HG03095 (cell line): ENCODE results near the gene STXBP5.
"Not testable (repeated sequence)": the region's sequence is repeated elsewhere in the genome, so short reads cannot be mapped to it uniquely, and the experiment has no call there.

Experiments
- ATAC-seq: cut with Tn5 transposase; IDR thresholded peaks from one replicate; pipeline ENCODE4 v1.9.1; 2021; ENCODE audit warnings: moderate library complexity; ENCODE audit not compliant: unreplicated experiment

Gene STXBP5

DNA sequence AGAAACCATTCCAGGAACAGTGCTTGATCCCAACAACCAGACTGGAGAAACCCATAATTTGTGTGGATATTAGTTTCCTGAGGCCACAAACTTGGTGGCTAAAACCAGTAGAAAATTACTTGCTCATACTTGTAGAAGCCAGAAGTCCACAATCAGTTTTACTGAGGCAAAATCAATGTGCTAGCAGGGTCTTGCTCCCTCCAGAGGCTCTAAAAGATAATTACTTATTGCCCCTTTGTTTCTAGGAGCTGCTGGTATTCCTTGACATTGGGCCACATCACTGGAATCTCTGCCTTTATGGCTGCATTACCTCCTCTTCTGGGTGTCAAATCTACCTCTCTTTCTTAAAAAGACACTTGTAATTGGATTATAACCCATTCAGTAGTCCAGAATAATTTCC lies 162.1 kb downstream of the STXBP5 start:
- ATAC-seq: no peak

DNA sequence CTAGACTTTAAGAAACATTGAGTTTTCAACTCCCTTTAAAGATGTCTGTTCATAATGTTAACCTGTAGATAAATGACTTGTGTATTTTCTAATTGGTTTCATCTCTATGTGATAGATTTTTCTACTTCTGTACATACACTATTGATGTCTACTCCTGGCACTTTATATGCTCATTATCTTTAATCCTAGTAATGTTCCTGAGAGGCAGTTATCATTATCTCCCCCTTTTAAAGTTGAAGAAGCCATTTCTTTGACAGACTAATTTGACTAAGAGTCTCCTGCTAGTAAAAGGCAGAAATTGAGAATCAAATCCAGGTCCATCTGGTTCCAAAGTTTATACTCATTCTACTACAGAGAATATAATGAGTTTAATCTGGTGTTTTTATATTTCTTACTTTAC lies 167.1 kb downstream of the STXBP5 start:
- ATAC-seq: no peak

DNA sequence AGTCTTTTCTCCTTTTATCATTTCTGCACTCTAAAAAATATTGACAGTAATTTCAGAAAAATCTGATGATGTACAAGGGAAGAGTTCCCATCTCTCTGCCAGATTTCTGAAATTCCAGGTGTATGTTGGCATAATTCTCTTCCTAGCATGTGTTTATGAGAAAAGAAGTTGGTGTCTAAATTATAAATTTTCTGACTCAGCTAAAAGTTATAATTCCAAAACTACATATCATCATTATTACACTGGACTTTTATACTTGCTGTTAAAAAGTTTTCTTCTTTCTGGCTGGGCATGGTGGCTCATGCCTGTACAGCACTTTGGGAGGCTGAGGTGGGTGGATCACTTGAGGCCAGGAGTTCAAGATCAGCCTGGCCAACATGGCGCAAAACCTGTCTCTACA lies 168.6 kb downstream of the STXBP5 start:
- no peak for ATAC-seq

DNA sequence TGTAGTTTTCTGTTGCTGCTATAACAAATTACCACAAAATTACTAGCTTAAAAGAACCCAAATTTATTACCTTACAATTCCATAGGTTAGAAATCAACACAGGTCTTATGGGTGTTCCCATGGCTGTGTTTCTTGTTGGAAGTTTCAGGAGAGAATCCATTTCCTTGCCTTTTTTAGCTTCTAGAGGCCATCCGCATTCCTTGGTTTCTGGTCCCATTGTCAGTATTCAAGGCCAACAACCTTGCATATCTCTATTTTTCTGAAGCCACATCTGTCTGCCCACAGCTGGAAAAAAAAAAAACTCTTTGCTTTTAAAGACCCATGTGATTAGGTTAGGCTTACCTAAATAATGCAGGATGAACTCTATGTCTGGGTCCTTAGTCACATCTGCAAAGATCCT lies 174.6 kb downstream of the STXBP5 start:
- ATAC-seq: no peak

DNA sequence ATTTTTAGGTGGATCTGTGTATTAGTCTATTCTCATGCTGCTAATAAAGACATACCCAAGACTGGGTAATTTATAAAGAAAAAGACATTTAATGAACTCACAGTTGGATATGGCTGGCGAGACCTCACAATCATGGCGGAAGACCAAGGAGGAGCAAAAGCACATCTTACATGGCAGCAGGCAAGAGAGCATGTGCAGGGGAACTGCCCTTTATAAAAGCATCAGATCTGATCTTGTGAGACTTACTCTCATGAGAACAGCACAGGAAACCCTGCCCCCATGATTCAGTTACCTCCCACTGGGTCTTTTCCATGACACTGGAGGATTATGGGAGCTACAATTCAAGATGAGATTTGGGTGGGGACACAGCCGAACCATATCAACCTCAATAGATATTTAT lies 176.6 kb downstream of the STXBP5 start:
- not testable (repeated sequence) for ATAC-seq

DNA sequence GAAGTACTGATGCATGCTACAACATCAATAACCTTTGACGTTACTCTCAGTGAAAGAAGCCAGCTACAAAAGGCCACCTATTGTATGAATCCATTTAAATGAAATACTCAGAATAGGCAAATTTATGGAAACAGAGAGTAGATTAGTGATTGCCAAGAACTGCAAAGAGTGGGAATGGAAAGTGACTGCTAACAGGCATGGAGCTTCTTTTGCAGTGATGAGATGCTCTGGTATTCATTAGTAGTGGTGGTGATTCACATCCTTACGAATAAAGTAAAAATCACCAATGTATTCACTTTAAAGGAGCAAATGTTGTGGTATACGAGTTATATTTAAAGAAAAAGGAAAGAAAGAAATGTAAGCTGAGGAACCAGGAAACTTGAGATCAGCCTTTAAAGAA lies 177.5 kb downstream of the STXBP5 start:
- ATAC-seq: no peak

DNA sequence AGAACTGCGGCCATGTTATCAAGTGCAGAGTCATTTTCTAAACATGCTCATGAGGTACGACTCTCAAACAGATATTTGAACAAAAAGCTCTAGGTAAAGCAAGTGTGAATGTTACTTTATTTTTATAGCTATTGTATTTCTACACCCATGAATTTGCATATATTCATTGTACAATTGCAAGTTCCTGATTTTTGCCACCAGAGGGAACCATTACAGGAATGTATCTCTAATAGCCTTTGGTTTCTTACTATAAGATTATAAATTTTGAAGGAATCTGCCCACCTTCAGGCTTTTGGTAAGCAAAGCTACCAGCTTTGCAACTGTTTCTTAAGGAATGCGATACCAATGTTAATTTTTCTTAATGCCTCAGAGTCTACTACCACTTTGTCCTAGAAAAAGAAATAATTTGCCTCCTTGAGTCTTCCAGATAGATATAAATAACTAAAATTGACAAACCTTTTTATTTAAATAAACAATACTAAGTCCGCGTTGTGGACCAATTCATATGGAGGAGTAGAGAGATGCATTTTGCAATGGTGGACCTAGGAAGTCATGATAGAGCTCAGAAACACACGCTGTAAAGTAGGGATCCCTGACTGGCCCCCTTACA lies 178.8 kb downstream of the STXBP5 start:
- no peak for ATAC-seq

DNA sequence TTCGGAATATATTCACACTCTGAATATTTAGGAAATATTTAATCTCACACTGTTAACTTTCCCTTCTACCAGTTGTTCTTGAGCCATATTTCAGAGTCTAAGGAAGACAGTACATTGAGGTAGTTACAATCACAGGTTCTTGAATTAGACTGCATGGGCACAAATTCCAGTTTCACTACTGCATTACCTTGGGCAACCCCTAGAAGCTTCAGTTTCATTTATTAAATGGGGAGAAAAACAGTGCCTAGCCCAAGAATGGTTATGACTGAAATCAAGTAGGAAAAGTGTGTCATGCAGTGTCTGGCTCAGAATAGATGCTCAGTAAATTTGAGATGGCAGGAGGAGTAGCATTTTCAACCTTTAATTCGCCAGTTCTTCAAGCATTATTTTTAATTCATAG lies 179.8 kb downstream of the STXBP5 start:
- peak; percentile 47 for ATAC-seq

DNA sequence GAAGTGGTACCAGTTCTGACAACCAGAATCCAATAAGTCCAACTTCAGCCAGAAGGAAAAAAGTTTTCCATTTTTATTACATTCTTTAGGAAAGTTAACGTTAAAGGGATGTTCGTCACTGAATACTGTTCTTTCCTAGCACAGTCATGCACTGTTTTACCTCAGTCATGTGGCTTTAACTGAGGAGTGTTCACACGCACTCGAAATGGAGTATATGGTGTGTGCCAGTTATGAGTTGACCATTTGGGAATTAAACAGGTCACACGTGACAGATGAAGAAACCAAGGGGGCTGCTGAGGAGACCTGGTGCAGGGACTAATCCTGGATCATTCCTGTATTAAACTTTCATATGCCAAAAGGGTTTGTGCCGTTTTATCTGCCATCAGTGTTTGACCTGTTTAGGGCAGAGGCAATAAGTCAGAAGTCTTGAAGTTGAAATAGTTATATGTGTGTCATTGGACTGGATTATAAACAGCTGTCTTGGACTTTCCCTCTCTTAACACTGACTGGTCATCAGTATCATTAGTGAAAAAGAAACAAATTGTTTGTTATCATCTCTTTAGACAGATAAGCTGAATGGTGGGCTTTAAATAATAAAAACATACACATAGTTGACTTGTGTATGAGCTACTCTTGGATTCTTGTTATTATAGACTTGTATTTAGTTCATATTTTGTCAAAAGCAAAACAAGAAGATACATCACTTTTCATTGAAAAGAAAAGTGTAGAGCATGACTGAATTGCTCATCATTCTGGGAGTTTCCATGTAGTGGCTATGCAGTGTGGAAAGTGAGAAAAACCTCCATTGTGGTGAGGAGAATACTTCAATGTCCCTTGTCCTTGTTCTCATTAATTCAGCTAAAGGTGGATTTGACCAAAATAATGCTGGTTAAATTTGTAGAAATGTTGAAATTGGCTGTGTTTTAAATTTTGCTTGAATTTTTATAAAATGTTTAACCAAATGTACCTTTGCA lies 180.8 kb downstream of the STXBP5 start:
- peak; percentile 58 for ATAC-seq

DNA sequence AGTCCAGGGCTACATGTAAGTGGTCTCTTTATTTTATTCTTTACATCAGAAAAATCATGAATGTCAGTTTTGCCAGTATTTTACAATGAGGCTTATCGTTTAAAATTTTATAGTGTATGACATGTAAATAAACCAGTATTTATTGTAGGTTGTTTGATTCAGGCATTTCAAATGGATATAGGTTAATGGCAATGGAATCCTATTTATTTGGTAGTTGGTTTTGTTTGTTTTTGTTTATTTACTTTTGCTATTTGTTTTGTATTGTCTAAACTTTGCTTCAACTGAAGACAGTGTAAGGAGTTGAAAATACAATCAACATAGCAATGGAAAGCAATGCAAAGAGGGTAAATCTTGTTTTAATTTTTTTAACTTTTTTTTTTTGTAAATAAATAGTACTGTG lies 185.2 kb downstream of the STXBP5 start:
- ATAC-seq: no peak

DNA sequence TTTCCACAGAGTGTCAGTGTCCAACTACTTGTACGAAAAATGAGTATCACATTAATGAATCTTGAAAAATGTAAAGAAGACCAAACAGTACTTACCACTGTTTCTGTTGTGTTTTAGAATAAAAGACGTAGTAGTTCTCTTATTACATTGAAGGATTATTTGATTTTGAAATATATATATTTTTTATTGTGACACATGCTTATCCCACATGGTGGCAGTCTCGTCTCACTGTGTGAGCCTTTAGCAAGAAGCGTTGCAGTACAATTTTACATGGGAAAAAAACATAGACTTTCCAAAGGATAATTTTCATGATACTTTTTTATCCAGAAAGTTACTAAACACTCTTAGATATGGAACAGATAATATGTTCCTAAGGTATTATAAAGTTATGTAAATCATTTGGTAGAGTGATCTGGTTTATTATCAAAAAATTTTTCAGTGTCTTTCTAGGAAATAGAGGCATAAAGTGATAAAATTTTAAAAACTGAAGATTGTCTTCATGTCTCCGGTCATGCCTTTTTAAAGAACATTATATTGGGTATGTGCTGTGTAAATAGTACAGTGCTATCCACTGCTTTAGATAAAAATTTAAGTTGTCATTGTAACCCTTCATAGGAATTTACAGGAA lies 186.8 kb downstream of the STXBP5 start:
- ATAC-seq: no peak

DNA sequence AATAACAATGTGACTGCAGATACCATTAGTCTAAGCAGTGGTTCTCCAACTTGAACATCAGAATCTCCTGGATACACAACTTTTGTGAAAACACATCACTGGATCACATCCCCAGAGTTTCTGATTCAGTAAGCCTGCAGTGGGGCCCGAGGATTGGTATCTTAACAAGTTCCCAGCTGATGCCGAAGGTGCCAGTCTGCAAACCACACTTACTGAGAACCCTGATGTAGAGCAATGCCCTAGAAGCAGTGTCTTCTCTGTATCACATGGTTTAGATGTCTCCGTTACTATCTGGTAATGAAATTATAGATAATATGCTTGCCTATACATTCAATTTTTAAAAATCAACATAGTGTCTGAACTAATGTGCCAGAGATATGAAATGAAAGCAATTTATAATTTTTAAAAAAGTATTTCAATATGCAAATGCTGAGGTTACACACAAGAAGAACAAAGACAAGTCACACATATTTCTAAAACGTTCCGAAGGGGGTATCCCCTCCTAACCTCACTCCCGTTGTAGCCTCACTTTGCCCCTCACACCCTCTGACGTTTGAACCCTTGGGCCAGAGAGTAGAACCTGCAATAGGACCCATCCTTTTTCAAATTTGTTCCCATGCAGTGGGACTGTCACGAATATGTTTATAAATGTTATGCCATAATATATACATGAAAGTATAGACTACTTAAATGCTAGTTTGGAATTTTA lies 188.9 kb downstream of the STXBP5 start:
- no peak for ATAC-seq

DNA sequence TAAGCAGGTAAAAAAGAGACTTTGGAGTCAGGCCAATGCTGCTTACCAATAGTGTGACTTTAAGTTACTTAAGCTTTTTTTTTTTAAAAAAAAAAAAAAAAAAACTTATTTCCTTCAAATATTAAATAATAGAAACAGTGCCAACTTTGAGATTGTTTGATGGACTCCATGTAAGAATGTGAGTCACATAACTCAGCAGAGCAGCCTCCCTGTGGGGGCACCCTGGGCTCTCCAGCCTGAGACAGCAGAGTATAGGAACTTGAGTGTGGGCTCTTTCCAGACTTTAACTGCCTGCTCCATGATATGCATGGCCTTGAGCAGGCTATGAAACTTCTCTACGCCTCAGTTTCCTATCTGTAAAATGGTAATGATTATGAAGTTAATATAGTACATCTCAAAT lies 190.9 kb downstream of the STXBP5 start:
- ATAC-seq: no peak

DNA sequence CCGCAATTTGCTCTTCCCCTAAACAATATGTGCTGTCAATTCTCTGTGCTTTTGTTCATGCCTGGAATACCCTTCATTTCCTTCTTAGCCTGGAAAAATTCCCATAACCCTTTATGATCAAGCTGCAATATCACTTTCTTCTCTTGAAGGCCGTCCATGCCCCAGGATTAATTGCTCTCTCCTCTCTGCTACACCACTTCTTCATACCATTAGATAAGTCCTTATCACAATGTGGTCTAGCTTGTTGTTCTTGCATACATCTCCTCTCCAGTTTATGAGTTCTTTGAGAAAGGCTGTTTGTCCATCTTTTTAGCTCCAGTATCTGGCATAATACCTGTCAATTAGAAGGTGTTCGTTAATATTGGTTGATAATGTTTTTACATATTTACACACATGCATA lies 193.1 kb downstream of the STXBP5 start:
- no peak for ATAC-seq

DNA sequence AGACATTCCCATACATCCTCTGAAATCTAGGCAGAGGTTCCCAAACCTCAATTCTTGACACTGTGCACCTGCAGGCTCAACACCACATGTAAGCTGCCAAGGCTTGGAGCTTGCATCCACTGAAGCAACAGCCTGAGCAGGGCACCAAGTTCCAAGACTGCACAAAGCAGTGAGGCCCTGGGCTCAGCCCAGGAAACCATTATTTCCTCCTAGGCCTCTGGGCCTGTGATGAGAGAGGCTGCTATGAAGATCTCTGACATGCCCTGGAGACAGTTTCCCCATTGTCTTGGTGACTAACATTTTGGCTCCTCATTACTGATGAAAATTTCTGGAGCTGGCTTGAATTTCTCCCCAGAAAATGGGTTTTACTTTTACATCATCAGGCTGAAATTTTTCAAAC lies 196.8 kb downstream of the STXBP5 start:
- no peak for ATAC-seq

DNA sequence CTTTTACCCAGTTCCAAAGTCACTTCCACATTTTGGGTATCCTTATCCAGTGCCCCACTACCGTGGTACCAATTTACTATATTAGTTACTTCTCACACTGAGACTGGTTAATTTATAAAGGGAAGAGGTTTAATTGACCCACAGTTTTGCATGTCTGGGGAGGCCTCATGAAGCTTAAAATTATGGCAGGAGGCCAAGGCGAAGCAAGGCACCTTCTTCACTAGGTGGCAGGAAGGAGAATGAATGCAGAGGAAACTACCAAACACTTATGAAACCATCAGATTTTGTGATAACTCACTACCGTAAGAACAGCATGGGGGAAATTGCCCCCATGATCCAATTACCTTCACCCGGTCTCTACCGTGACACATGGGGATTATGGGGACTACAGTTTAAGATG lies 197.6 kb downstream of the STXBP5 start:
- no peak for ATAC-seq

DNA sequence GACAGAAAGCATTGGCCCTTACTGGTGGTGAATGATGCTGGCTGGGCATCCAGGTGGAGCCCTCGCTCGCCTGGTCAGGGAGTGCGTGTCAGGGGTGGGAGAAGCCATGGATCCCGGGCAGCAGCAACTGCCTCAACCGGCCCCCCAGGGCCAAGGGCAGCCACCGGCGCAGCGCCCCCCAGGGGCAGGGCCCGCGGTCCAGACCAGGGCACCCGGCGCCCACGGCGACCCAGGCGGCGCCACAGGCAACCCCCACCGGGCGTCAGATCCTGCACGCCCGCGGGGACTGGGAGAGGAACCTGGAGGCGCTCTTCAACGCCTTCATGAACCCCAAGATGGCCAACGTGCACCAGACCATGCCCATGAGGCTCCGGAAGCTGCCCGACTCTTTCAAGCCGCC lies 202.6 kb downstream of the STXBP5 start:
- ATAC-seq: no peak

DNA sequence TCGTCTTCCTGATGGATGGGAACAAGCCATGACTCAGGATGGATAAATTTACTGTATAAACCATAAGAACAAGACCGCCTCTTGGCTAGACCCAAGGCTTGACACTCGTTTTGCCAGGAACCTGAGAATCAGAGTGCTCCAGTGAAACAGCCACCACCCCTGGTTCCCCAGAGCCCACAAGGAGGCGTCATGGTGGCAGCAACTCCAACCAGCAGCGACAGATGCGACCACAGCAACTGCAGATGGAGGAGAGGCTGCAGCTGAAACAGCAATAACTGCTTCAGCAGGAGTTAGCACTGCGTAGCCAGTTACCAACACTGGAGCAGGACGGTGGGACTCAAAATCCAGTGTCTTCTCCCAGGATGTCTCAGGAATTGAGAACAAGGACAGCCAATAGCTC lies 203.4 kb downstream of the STXBP5 start:
- ATAC-seq: no peak

DNA sequence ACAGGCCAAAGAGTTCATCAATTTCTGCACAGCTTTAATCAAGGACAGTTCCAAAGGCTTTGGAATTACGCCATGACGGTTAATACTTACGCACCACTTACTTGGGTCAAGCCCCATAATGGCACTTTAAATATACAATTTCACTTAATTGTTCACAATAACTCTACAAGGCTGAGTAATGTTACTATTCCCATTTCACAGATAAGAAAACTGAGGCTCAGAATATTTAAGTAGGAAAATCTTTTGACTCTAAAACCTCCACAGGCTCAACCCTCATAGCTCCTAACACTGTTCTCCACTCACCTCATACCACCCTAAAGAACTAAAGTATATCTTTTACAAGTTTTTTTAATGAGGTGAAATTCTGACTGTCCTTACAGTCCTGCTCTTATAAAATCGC lies 212.4 kb downstream of the STXBP5 start:
- ATAC-seq: no peak

DNA sequence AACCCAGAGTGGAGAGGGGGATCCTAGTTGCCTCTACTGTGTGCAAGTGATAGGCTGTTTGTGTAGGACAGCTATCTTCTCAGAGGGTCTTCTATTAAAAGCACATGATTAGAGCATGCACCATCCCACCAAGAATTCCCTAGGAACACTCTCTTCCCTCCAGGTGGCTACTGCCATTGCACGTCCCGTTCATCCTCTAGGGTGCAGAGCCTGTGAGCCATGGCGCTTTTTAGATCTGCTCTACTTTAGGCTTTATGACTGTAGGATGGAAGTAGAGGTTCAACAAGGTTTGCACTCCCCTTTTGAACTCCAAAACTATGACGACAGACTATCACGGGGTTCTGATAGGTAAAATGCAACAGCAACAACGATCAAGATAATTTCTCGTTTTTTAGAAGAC lies 213.7 kb downstream of the STXBP5 start:
- no peak for ATAC-seq

DNA sequence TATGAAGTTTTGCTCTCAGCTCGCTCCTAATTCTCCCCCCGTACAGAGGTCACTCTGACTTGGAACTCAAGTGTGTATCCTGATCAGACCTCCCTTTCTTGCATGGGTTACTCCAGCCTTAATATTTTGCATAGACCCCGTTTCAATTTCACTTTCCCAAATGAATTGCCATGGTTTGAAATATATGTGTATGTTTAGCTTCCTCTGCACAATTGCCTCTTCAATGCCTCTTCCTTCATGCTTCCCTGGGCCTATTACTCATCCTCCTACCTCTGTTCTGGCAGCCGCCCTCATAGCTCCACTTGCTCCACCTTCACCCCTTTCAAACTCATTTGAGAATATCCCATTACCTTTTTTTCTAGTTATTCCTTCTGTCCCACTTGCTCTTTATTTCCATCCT lies 214.3 kb downstream of the STXBP5 start:
- peak; percentile 57 for ATAC-seq
